ENCODE data around the gene GTF2F1. TPM values are rescaled to one million over a fixed set of nuclear protein-coding genes. Genes with fewer than 3 reads are reported as not detected.

The GTF2F1 gene
- total and polyA plus RNA-seq, 9 of the 15 experiments (the other 6 are each of a cell fraction or from before 2014, with no cell fraction given) = 4.7 to 75.4 (median 68.4) TPM

DNA sequence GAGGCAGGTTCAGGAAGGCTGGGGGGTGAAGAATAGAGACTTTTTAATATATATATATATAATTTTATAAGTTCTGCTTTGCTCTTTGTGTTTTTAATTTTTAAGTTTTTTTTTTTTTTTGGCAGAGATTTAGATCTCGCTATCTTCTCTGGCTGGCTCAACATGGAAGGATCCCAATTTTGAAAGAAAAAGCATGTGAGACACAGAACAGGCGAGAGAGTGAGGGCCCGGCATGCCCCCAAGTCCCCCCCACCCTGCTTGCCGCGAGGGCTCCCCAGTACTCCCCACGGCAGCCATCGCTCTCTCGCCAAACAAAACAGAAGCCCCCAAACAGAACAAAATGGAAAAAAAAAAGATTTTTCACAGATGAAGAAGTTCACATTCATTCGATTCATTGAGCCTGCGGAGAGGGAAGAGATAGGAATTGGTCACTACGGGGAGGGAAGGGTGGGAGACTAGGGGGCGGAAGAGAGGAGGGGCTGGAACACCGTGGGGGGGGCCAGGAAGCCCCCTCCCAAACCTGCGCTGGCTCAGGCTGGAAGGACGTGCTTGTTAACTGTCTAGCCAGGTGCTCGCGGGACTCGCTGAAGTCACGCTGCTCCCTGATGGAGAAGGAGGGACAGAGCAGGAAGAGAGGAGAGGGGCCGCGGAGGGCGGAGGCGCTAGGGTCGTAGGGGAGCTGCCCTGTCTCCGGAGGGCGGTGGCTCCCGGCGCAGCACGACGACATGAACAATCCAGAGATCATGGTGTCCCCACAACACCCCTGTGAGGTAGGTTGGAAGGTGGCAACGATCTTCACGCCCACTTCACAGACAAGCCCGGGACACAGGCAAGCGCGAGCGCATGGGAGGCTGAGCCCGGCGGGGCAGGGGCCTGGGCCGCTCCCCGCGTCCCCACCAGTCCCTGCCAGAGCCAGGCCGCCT, 21.0 kb upstream of the GTF2F1 start:
- Histone ChIP-seq H3K79me2 (ENCODE audit: control insufficient read depth, insufficient read depth, low read length) (peaks cover 3% of the 10 kb centered on the region; the same call in 1 of the 3 replicates), H2AFZ (ENCODE audit: low read depth, low read length) (no peak overlapping the region), H4K20me1 (replicated peaks; ENCODE audit: control insufficient read depth, insufficient read depth, low read length) (peaks cover 8% of the 10 kb centered on the region; the same call in 1 of the 2 replicates), H3K9me1 (ENCODE audit: control insufficient read depth, insufficient read depth, low read length) (no peaks in the 10 kb centered on the region), H3K4me1 (replicated peaks in 1 of 2; ENCODE audit: control insufficient read depth in 2 of 2, insufficient read depth in 2 of 2, low read length in 2 of 2) (peaks cover 0 to 50% of the 10 kb centered on the region in 2 experiments; a peak in 2 of 5 replicates), H3K27me3 (ENCODE audit: control insufficient read depth in 2 of 2, insufficient read depth in 2 of 2, low read length in 2 of 2) (no peaks in the 10 kb centered on the region), H3K27ac (ENCODE audit: extremely low read depth, low read depth, low read length) (no peak overlapping the region), H3K9ac (ENCODE audit: insufficient read depth in 1 of 2, low read depth in 2 of 2, low read length in 2 of 2) (0 out of 4 replicates have a peak overlapping the region, but pooled peaks of 1 of the 2 experiments have one; percentile 36), H3K4me3 (no peak overlapping the region), H3K36me3 (ENCODE audit: control insufficient read depth, insufficient read depth, low read length) (peaks cover 56% of the 10 kb centered on the region; the same call in 2 of the 3 replicates), H3K9me3 (replicated peaks; ENCODE audit: control insufficient read depth, insufficient read depth, low read depth, low read length) (no peaks in the 10 kb centered on the region), H3K4me2 (ENCODE audit: insufficient read depth, low read length) (no peak overlapping the region)
- WGBS (ENCODE audit: insufficient coverage, low coverage, missing lambda C conversion rate) = 84% methylated on average over 23 of the region's 42 CpGs
- CTCF ChIA-PET (ENCODE audit: low intra/inter-chr PET ratio) = no interaction called here
- in situ Hi-C loops (cut with MboI) (no loop called here), intact Hi-C loops (cut with micrococcal nuclease) (no loop called here)
- DNase-seq (ENCODE audit: extremely low read depth in 1 of 4, low spot score in 3 of 4) (peak in 2 of 4 experiments; percentile 26 to 36), FAIRE-seq (no peak), ATAC-seq (peak; percentile 17; the same call in 2 of the 3 replicates)
- BruUV-seq (replicated peaks) = TSS peak; percentile 52
- POLR2A ChIA-PET = interaction anchor here (1.0 kb wide), 2 partner anchors 11 to 42 kb away, joined by 4 read pairs; partner anchors contain the start of genes ALKBH7 and KHSRP
- peak; percentile 71 for TF ChIP-seq ZBTB7A (IDR thresholded peaks at IDR 0.05; ENCODE audit: borderline replicate concordance, control insufficient read depth, low read depth, low read length)
- TF ChIP-seq MAFG (tag; conservative IDR thresholded peaks at IDR 0.05) = no peak
- no peak for TF ChIP-seq FOSL1 (tag; conservative IDR thresholded peaks at IDR 0.05)
- no peak for TF ChIP-seq NFE2 (IDR thresholded peaks at IDR 0.05; ENCODE audit: low read depth)
- no peak for TF ChIP-seq ZBTB8A (IDR thresholded peaks at IDR 0.05; ENCODE audit: partially characterized antibody)
- TF ChIP-seq KLF10 (CRISPR knock-in tag; IDR thresholded peaks at IDR 0.05) = no peak
- no peak for TF ChIP-seq NFATC3 (IDR thresholded peaks at IDR 0.05)
- no peak for TF ChIP-seq ZNF174 (CRISPR knock-in tag; IDR thresholded peaks at IDR 0.05)
- TF ChIP-seq ZFX (CRISPR knock-in tag; IDR thresholded peaks at IDR 0.05) = no peak
- TF ChIP-seq SMC3 (conservative IDR thresholded peaks at IDR 0.05; ENCODE audit: insufficient read depth, low read depth, low read length) = no peak
- no peak for TF ChIP-seq ZBTB17 (CRISPR knock-in tag; IDR thresholded peaks at IDR 0.05)
- TF ChIP-seq ZNF586 (CRISPR knock-in tag; conservative IDR thresholded peaks at IDR 0.05) = no peak
- peak; percentile 43; the same call in 1 of the 2 replicates for TF ChIP-seq POLR2G (IDR thresholded peaks at IDR 0.05; ENCODE audit: low read depth, low read length)
- peak; percentile 45; the same call in 1 of the 2 replicates for TF ChIP-seq POLR2A (conservative IDR thresholded peaks at IDR 0.05)
- TF ChIP-seq, protein P1, sequence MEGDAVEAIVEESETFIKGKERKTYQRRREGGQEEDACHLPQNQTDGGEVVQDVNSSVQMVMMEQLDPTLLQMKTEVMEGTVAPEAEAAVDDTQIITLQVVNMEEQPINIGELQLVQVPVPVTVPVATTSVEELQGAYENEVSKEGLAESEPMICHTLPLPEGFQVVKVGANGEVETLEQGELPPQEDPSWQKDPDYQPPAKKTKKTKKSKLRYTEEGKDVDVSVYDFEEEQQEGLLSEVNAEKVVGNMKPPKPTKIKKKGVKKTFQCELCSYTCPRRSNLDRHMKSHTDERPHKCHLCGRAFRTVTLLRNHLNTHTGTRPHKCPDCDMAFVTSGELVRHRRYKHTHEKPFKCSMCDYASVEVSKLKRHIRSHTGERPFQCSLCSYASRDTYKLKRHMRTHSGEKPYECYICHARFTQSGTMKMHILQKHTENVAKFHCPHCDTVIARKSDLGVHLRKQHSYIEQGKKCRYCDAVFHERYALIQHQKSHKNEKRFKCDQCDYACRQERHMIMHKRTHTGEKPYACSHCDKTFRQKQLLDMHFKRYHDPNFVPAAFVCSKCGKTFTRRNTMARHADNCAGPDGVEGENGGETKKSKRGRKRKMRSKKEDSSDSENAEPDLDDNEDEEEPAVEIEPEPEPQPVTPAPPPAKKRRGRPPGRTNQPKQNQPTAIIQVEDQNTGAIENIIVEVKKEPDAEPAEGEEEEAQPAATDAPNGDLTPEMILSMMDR (IDR thresholded peaks at IDR 0.05 in 2 of 3, conservative IDR thresholded peaks at IDR 0.05 in 1 of 3; ENCODE audit: insufficient read depth in 2 of 3, low read depth in 1 of 3, low read length in 3 of 3) = 0 out of 6 replicates have a peak, but pooled peaks of 1 of the 3 experiments have one; percentile 8
- TF ChIP-seq, protein P2, sequence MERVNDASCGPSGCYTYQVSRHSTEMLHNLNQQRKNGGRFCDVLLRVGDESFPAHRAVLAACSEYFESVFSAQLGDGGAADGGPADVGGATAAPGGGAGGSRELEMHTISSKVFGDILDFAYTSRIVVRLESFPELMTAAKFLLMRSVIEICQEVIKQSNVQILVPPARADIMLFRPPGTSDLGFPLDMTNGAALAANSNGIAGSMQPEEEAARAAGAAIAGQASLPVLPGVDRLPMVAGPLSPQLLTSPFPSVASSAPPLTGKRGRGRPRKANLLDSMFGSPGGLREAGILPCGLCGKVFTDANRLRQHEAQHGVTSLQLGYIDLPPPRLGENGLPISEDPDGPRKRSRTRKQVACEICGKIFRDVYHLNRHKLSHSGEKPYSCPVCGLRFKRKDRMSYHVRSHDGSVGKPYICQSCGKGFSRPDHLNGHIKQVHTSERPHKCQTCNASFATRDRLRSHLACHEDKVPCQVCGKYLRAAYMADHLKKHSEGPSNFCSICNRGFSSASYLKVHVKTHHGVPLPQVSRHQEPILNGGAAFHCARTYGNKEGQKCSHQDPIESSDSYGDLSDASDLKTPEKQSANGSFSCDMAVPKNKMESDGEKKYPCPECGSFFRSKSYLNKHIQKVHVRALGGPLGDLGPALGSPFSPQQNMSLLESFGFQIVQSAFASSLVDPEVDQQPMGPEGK (CRISPR knock-in tag; IDR thresholded peaks at IDR 0.05; ENCODE audit: borderline replicate concordance) = no peak
- TF ChIP-seq ZNF408 (CRISPR knock-in tag; IDR thresholded peaks at IDR 0.05; ENCODE audit: low read depth) = no peak

All from K562 (cell line).